Stomach smooth muscle (tissue), 2 donors: Measurements from ENCODE around the gene SPIN1.
A peak's percentile ranks its signal among the peaks of the same experiment; 100 is the strongest.
"Not testable (repeated sequence)": the region's sequence is repeated elsewhere in the genome, so short reads cannot be mapped to it uniquely, and the experiment has no call there.

Source experiments
- H3K27ac ChIP-seq: one replicate; pipeline ENCODE4 v1.7.0; 2013; ENCODE audit warnings: mild to moderate bottlenecking, low read length, inconsistent platforms
- H3K27me3 ChIP-seq, 2 donors: one replicate each; pipeline ENCODE4 v1.7.0; 2013; ENCODE audit warnings: low read length in 2 of 2; ENCODE audit not compliant: insufficient read depth in 2 of 2, control insufficient read depth in 1 of 2
- H3K36me3 ChIP-seq, 2 donors: one replicate each; pipeline ENCODE4 v1.7.0; 2013; ENCODE audit warnings: low read length in 2 of 2; ENCODE audit not compliant: control insufficient read depth in 2 of 2, insufficient read depth in 2 of 2
- H3K4me1 ChIP-seq: one replicate; pipeline ENCODE4 v1.7.0; 2013; ENCODE audit warnings: low read length; ENCODE audit not compliant: control insufficient read depth, insufficient read depth
- H3K4me3 ChIP-seq, 2 donors: one replicate each; pipeline ENCODE4 v1.7.0; 2013; ENCODE audit warnings: low read length in 2 of 2
- H3K9ac ChIP-seq, 2 donors: one replicate each; pipeline ENCODE4 v1.7.0; 2013; ENCODE audit warnings: low read length in 2 of 2, mild to moderate bottlenecking in 1 of 2
- H3K9me3 ChIP-seq, 2 donors: one replicate each; pipeline ENCODE4 v1.7.0; 2013; ENCODE audit warnings: low read length in 2 of 2; ENCODE audit not compliant: control insufficient read depth in 2 of 2
- donor health status: healthy.
- donor health status: Pancreatic carcinoma.

SPIN1 gene

DNA sequence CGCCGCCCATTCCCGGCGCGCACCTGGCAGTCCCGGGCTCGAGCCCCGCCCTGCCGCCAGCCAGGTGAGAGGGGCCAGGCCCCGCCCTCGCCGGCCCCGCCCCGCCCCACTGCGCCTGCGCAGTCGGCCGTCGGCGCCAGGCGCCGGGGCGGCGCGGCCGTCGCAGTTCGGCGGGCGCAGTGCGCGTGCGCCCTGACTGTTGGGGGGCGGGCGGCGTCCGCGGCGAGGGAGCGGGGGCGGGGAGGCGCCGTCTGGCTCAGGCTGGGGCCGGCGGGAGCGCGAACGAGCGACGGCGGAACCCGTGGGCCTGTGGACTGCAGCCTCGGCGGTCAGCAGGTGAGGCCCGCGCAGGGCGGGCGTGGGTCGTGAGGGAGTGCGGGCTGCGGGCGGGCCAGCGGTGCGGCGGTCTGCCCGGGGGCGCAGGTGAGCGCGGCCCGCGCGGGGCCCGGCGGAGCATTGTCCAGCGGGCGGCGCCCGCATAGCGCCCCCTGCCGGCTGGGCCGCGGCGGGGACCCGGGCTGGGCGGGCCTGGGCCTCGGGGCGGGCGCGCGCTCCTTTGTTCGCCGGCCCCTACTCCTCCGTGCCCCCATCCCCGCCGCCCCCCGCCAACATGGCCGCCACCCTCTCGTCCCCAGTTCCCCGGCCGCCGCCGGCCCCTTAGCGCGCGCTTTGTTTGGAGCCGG lies at the start of gene SPIN1:
Gene SPIN1, plus strand, starts transcription at position 242 of the 683 bp plus-strand sequence. CDS start 38,096 bp downstream, outside the sequence.
- peak within 1 kb of the TSS; percentile 94 to 97 for H3K4me3 ChIP-seq
- H3K27me3 ChIP-seq = no peaks in the 10 kb centered on the region
- peak within 1 kb of the TSS; percentile 75 to 80 for H3K9ac ChIP-seq
- H3K27ac ChIP-seq = peak within 1 kb of the TSS; percentile 70
- H3K4me1 ChIP-seq = peaks cover 19% of the 10 kb centered on the region
- H3K9me3 ChIP-seq = no peaks in the 10 kb centered on the region
- H3K36me3 ChIP-seq = no peaks in the 10 kb centered on the region

GRCh38 chr9:88339317-88339716 lies 48.9 kb upstream of the SPIN1 start:
- no peak overlapping the region for H3K27ac ChIP-seq
- H3K36me3 ChIP-seq = no peaks in the 10 kb centered on the region
- no peaks in the 10 kb centered on the region for H3K9me3 ChIP-seq
- H3K4me3 ChIP-seq = no peak overlapping the region
- no peaks in the 10 kb centered on the region for H3K4me1 ChIP-seq
- H3K27me3 ChIP-seq = no peaks in the 10 kb centered on the region
- no peak overlapping the region for H3K9ac ChIP-seq

DNA sequence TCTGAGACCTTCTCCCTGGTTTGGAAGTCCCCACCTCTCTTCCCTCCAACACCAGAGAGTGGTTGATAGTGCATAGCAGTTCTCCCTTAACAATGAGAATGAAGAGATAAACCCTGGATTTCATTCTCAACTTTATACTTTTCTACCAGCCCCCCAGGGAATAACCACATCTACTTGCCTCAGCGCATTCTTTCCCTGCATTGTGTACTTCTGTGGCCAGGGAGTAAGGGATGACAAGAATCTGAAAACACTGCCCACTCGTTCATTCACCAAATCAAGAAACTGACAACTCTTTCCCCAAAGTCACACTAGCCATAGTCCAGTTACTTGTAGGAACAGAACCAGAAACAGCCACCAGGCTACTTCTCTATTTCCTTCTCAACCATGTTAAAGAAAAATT lies 46.0 kb upstream of the SPIN1 start:
- Histone ChIP-seq H3K36me3 (no peaks in the 10 kb centered on the region), H3K27ac (no peak overlapping the region), H3K9ac (no peak overlapping the region), H3K27me3 (no peaks in the 10 kb centered on the region), H3K9me3 (no peaks in the 10 kb centered on the region), H3K4me1 (no peaks in the 10 kb centered on the region), H3K4me3 (no peak overlapping the region)

GRCh38 chr9:88344013-88344412 lies 44.2 kb upstream of the SPIN1 start:
- Histone ChIP-seq H3K4me3 (no peak overlapping the region), H3K36me3 (no peaks in the 10 kb centered on the region), H3K9me3 (no peaks in the 10 kb centered on the region), H3K27me3 (no peaks in the 10 kb centered on the region), H3K4me1 (no peaks in the 10 kb centered on the region), H3K27ac (no peak overlapping the region), H3K9ac (no peak overlapping the region)

GRCh38 chr9:88350354-88350753 lies 37.9 kb upstream of the SPIN1 start:
- not testable (repeated sequence) for H3K4me1 ChIP-seq, H3K9ac ChIP-seq, H3K27me3 ChIP-seq, H3K27ac ChIP-seq, H3K9me3 ChIP-seq, H3K4me3 ChIP-seq, H3K36me3 ChIP-seq

DNA sequence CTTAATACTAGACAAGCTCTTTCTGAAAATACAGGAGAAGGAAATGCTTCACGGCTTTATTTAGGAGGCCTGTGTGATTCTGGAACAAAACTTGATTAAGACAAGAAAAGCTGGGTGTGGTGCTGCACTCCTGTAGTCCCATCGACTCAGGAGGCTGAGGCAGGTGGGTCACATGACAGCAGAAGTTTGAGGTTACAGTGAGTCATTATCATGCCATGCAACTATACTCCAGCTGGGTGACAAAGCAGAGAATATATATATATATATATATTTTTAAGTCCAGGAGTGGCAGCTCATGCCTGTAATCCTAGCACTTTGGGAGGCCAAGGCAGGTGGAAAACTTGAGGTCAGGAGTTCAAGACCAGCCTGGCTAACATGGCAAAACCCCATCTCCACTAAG lies 33.1 kb upstream of the SPIN1 start:
- Histone ChIP-seq H3K9me3 (peaks cover 0 to 3% of the 10 kb centered on the region in 2 donors), H3K27me3 (no peaks in the 10 kb centered on the region), H3K4me1 (no peaks in the 10 kb centered on the region), H3K36me3 (no peaks in the 10 kb centered on the region), H3K4me3 (no peak overlapping the region), H3K27ac (no peak overlapping the region), H3K9ac (no peak overlapping the region)

DNA sequence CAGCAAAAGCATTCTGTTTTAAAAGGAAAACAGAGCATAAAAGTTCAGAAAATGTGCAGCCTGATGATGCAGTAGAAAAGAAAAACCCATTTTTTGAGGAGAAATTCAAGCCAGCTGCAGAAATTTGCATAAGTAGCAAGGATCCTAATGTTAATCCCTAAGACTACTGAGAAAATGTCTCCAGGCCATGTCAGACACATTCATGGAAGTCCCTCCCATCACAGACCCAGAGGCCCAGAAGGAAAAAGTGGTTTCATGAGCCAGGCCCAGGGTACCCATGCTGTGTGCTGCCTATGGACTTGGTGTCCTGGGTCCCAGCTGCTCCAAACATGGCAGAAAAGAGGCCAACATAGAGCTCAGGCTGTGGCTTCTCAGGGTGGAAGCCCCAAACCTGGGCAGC lies 31.0 kb upstream of the SPIN1 start:
- H3K36me3 ChIP-seq, H3K9ac ChIP-seq, H3K27me3 ChIP-seq, H3K27ac ChIP-seq, H3K4me3 ChIP-seq, H3K9me3 ChIP-seq, H3K4me1 ChIP-seq: not testable (repeated sequence)

DNA sequence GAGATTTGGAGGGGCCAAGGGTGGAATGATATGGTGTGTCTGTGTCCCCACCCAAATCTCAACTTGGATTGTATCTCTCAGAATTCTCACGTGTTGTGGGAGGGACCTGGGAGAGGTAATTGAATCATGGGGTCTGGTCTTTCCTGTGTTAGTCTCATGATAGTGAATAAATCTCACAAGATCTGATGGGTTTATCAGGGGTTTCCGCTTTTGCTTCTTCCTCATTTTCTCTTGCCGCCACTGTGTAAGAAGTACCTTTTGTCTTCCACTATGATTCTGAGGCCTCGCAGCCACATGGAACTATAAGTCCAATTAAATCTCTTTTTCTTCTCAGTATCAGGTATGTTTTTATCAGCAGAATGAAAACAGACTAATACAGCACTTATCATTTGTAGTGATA lies 29.5 kb upstream of the SPIN1 start:
- Histone ChIP-seq H3K4me3 (no peak overlapping the region), H3K9me3 (peaks cover 0 to 3% of the 10 kb centered on the region in 2 donors), H3K27me3 (no peaks in the 10 kb centered on the region), H3K36me3 (no peaks in the 10 kb centered on the region), H3K4me1 (no peaks in the 10 kb centered on the region), H3K27ac (no peak overlapping the region), H3K9ac (no peak overlapping the region)

- Histone ChIP-seq H3K36me3 (no peaks in the 10 kb centered on the region), H3K9me3 (no peaks in the 10 kb centered on the region), H3K27me3 (no peaks in the 10 kb centered on the region), H3K27ac (no peak overlapping the region), H3K9ac (no peak overlapping the region), H3K4me3 (no peak overlapping the region), H3K4me1 (no peaks in the 10 kb centered on the region)
Measured at GRCh38 chr9:88359974-88360373, 28.3 kb upstream of the SPIN1 start.

DNA sequence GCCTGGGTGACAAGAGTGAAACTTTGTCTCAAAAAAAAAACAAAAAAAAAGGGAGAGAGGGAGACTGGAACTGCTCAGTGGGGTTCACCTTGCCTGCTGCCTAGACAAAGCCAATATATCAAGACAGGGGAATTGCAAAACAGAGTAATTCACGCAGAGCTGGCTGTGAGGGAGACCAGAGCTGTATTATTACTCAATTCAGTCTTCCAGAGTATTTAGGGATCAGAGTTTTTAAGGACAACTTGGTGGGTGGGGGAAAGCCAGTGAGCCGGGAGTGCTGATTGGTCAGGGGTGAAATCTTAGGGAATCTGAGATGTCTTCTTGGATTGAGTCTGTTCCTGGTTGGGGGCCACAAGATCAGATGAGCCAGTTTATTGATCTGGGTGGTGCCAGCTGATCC lies 25.6 kb upstream of the SPIN1 start:
- H3K4me1 ChIP-seq = no peaks in the 10 kb centered on the region
- no peak overlapping the region for H3K4me3 ChIP-seq
- no peaks in the 10 kb centered on the region for H3K9me3 ChIP-seq
- no peak overlapping the region for H3K9ac ChIP-seq
- no peak overlapping the region for H3K27ac ChIP-seq
- H3K36me3 ChIP-seq = no peaks in the 10 kb centered on the region
- no peaks in the 10 kb centered on the region for H3K27me3 ChIP-seq

GRCh38 chr9:88363661-88364060 lies 24.6 kb upstream of the SPIN1 start:
- H3K9ac ChIP-seq = no peak overlapping the region
- peaks cover 0 to 4% of the 10 kb centered on the region in 2 donors for H3K9me3 ChIP-seq
- H3K27ac ChIP-seq = no peak overlapping the region
- no peaks in the 10 kb centered on the region for H3K36me3 ChIP-seq
- H3K27me3 ChIP-seq = no peaks in the 10 kb centered on the region
- H3K4me3 ChIP-seq = no peak overlapping the region
- no peaks in the 10 kb centered on the region for H3K4me1 ChIP-seq
